MCF 10A (cell line): ENCODE data around the gene RGS7. TPM values are rescaled to one million over a fixed set of nuclear protein-coding genes. Genes with fewer than 3 reads are reported as not detected.
"Not testable (repeated sequence)": the region's sequence is repeated elsewhere in the genome, so short reads cannot be mapped to it uniquely, and the experiment has no call there.

Experiments
- BruUV-seq: library from RNA; stranded (reverse); fragments of 400-500 nt; replicated peaks from 2 replicates; lab custom pipeline; 2021; lab: Mats Ljungman, UMichigan
- CTCF ChIA-PET: fragments of 300-600 bp; sonication (Branson Sonifier 250); formaldehyde crosslinking; extraction: SDS; loops from one replicate; lab custom pipeline; 2021; ENCODE audit warnings: antibody characterized with exemption, inconsistent platforms; lab: Yijun Ruan, JAX
- POLR2A ChIA-PET: fragments of 300-600, 350-650 bp; sonication (Branson Sonifier 250); formaldehyde crosslinking; extraction: SDS; loops from one replicate; lab custom pipeline; 2020; ENCODE audit warnings: antibody characterized with exemption, inconsistent platforms; lab: Yijun Ruan, JAX
- DNase-seq: peaks from one replicate; pipeline ENCODE4 v3.0.0-alpha.2; 2018; ENCODE audit not compliant: unreplicated experiment
- H3K27ac Mint-ChIP-seq: one replicate; pipeline ENCODE4 v1.8.0; 2022; ENCODE audit warnings: mild to moderate bottlenecking, low read depth, mixed read lengths; ENCODE audit not compliant: unreplicated experiment
- H3K27me3 Mint-ChIP-seq: one replicate; pipeline ENCODE4 v1.8.0; 2022; ENCODE audit warnings: mixed read lengths; ENCODE audit not compliant: insufficient read depth, unreplicated experiment
- H3K36me3 Mint-ChIP-seq: one replicate; pipeline ENCODE4 v1.8.0; 2022; ENCODE audit warnings: mild to moderate bottlenecking, moderate library complexity, mixed read lengths; ENCODE audit not compliant: insufficient read depth, unreplicated experiment
- H3K4me1 Mint-ChIP-seq: one replicate; pipeline ENCODE4 v1.8.0; 2022; ENCODE audit warnings: mixed read lengths; ENCODE audit not compliant: insufficient read depth, unreplicated experiment
- H3K4me3 Mint-ChIP-seq: one replicate; pipeline ENCODE4 v1.8.0; 2022; ENCODE audit warnings: mild to moderate bottlenecking, moderate library complexity, mixed read lengths; ENCODE audit not compliant: unreplicated experiment
- H3K9me3 Mint-ChIP-seq: one replicate; pipeline ENCODE4 v1.8.0; 2022; ENCODE audit warnings: mixed read lengths; ENCODE audit not compliant: unreplicated experiment
- intact Hi-C: fragments of 100-400 bp; cut with micrococcal nuclease; formaldehyde crosslinking; loops from 2 replicates; pipeline ENCODE4 v1.14.1; 2022
- total RNA-seq: library from RNA; stranded (reverse); gene quantifications from 2 replicates; pipeline ENCODE4 v1.2.3, GENCODE V29; 2022
- TF ChIP-seq, protein P1 (sequence below): fragments of 200-600 bp; IDR thresholded peaks from one replicate; pipeline ENCODE4 v1.8.0; 2022; ENCODE audit warnings: antibody characterized with exemption, mild to moderate bottlenecking; ENCODE audit not compliant: unreplicated experiment

RGS7 gene
- total RNA-seq, 1 experiment from 2014 or later = 0.42 TPM

DNA sequence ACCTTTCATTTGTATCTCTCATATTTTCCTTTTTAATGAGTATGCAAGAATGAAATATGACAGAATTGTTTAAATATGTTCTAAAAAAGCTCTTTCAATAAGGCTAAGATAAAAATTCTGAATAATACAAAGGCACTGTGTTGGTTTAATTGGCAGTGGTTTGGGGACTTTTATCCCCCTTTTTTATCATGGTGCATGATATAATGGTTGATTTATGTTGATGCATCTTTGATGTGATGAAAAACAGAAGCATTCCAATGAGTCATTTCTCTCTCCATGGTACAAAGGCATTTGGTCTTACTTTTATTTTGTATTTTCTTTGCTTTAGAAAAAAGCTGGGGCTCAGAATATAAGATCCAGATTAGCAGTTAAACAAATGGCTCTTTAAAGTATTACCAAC, 617.9 kb downstream of the RGS7 start:
- no TSS peak for BruUV-seq
- H3K9me3 Mint-ChIP-seq = no peaks in the 10 kb centered on the region
- POLR2A ChIA-PET = interaction anchor here (0.5 to 0.9 kb wide), 2 partner anchors 775 to 781 kb away, joined by 3 read pairs; partner anchors contain the start of gene FH
- H3K27me3 Mint-ChIP-seq = no peaks in the 10 kb centered on the region
- H3K4me1 Mint-ChIP-seq = peaks cover 4% of the 10 kb centered on the region
- intact Hi-C loops = no loop called here
- CTCF ChIA-PET = interaction anchor here (0.6 to 5.6 kb wide), 7 partner anchors 7 to 1247 kb away, joined by 3 to 53 read pairs (median 3); no protein-coding TSS in a partner anchor
- no peak overlapping the region for H3K27ac Mint-ChIP-seq
- TF ChIP-seq, protein P1, sequence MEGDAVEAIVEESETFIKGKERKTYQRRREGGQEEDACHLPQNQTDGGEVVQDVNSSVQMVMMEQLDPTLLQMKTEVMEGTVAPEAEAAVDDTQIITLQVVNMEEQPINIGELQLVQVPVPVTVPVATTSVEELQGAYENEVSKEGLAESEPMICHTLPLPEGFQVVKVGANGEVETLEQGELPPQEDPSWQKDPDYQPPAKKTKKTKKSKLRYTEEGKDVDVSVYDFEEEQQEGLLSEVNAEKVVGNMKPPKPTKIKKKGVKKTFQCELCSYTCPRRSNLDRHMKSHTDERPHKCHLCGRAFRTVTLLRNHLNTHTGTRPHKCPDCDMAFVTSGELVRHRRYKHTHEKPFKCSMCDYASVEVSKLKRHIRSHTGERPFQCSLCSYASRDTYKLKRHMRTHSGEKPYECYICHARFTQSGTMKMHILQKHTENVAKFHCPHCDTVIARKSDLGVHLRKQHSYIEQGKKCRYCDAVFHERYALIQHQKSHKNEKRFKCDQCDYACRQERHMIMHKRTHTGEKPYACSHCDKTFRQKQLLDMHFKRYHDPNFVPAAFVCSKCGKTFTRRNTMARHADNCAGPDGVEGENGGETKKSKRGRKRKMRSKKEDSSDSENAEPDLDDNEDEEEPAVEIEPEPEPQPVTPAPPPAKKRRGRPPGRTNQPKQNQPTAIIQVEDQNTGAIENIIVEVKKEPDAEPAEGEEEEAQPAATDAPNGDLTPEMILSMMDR = no peak
- H3K36me3 Mint-ChIP-seq = no peaks in the 10 kb centered on the region
- no peak overlapping the region for H3K4me3 Mint-ChIP-seq
- DNase-seq = no peak

GRCh38 chr1:240737766-240738265, 619.2 kb downstream of the RGS7 start:
- Mint-ChIP-seq H3K4me3 (no peak overlapping the region), H3K4me1 (peaks cover 4% of the 10 kb centered on the region), H3K36me3 (no peaks in the 10 kb centered on the region), H3K9me3 (no peaks in the 10 kb centered on the region), H3K27me3 (no peaks in the 10 kb centered on the region), H3K27ac (no peak overlapping the region)
- ChIA-PET CTCF (interaction anchor here (0.6 to 4.9 kb wide), 11 partner anchors 12 to 1248 kb away, joined by 3 to 21 read pairs (median 3); no protein-coding TSS in a partner anchor), POLR2A (no interaction called here)
- intact Hi-C loops = no loop called here
- DNase-seq = no peak
- BruUV-seq = no TSS peak
- TF ChIP-seq, protein P1 = no peak

DNA sequence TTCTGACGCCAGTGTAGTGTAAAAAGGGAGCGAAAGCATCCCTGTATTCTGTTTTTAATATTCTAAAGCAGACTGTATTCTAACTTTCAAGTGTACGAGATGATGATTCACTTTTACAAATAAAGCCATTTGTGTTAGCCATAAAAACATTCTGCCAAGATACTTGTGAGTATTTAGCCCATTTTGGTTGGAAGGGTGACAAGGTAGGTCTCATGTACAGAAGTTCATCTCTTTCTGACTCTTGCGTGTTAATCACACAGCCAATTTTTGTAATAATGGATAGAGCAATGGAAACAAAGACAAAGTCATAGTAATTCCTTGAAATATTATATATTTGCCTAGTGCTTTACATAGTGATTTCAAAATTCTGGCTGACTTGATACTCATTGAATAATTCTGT, 619.7 kb downstream of the RGS7 start:
- BruUV-seq = no TSS peak
- intact Hi-C loops = no loop called here
- Mint-ChIP-seq H3K4me1 (peaks cover 6% of the 10 kb centered on the region), H3K27me3 (no peaks in the 10 kb centered on the region), H3K4me3 (no peak overlapping the region), H3K27ac (no peak overlapping the region), H3K9me3 (no peaks in the 10 kb centered on the region), H3K36me3 (no peaks in the 10 kb centered on the region)
- DNase-seq = no peak
- ChIA-PET POLR2A (no interaction called here), CTCF (interaction anchor here (0.6 to 4.9 kb wide), 11 partner anchors 9 to 748 kb away, joined by 3 to 21 read pairs (median 3); no protein-coding TSS in a partner anchor)
- TF ChIP-seq, protein P1 = no peak

- CTCF ChIA-PET = interaction anchor here (1.0 to 4.9 kb wide), 5 partner anchors 12 to 208 kb away, joined by 3 to 62 read pairs (median 4); no protein-coding TSS in a partner anchor
- H3K4me1 Mint-ChIP-seq, BruUV-seq, H3K27ac Mint-ChIP-seq, H3K27me3 Mint-ChIP-seq, H3K36me3 Mint-ChIP-seq, H3K9me3 Mint-ChIP-seq, H3K4me3 Mint-ChIP-seq, DNase-seq: not testable (repeated sequence)
- intact Hi-C loops = loop anchor here (5.0 kb wide), 2 partner anchors 98 to 753 kb away; no protein-coding TSS in a partner anchor
- POLR2A ChIA-PET = interaction anchor here (0.7 kb wide), 1 partner anchor 169 kb away, joined by 5 read pairs; no protein-coding TSS in a partner anchor
Measured at GRCh38 chr1:240734705-240735104, 622.3 kb downstream of the RGS7 start.
